GM19468 (cell line): ENCODE data around the gene SPRR2A.
"Not testable (repeated sequence)": the region's sequence is repeated elsewhere in the genome, so short reads cannot be mapped to it uniquely, and the experiment has no call there.

Experiments
- ATAC-seq: cut with Tn5 transposase; IDR thresholded peaks from one replicate; pipeline ENCODE4 v1.9.1; 2021; ENCODE audit warnings: mild to moderate bottlenecking, moderate library complexity, moderate number of reproducible peaks; ENCODE audit not compliant: unreplicated experiment; ENCODE audit errors: extremely low read depth

Gene SPRR2A

GRCh38 chr1:153057375-153057774, at the start of gene SPRR2A:
SPRR2A (minus strand) TSS chr1:153057512; CDS start chr1:153056735, 777 bp downstream.
- no peak for ATAC-seq

- ATAC-seq, result no peak
Observed at GRCh38 chr1:153100245-153100644, 42.9 kb upstream of the SPRR2A start.

- no peak for ATAC-seq
Observed at GRCh38 chr1:153099461-153100045, 42.2 kb upstream of the SPRR2A start.

DNA sequence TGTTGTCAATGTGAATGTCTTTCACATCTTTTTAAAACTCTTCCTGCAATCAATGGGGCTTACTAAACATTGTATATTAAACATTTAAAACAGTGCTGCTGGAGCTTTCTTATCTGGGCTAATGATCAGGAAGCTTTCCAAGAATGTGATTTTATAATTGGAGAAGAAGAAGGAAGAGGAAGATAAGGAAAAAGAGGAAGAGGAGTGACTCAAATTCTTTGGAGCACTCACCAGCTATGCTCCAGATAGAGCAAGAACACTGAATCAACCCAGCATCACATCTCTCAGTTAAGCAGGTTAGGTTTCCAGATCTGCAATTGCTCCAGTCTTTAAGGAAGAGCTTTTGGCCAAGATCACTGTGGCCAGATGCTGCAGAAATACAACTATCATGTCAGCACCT, 38.5 kb upstream of the SPRR2A start:
- ATAC-seq, result no peak

DNA sequence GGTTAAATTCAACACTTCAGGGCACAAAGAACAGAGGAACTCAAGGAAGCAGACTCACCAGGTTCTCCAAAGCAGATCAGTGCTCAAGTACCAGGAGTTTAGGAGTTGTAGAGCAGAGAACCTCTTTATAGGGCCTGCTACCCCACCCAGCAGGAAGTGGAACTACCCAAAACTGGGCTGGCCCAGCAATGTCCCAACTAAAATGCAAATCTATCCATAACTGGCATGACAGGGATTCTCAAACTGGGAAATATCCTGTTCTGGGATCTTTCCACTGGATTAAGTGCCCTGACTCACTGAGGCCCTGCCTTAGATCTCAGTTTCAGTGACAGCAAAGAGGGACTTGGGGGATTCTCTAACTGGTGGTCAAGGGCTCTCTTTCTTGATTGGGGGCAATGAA, 37.1 kb upstream of the SPRR2A start, which contains the start of gene SPRR2E:
SPRR2E (minus strand) TSS at position 101 of the 400 bp plus-strand sequence. CDS start 775 bp downstream, outside the sequence.
- ATAC-seq, result no peak

- no peak for ATAC-seq
Observed at GRCh38 chr1:153087652-153088051, 30.3 kb upstream of the SPRR2A start.

GRCh38 chr1:153081736-153082135, 24.4 kb upstream of the SPRR2A start:
- no peak for ATAC-seq

DNA sequence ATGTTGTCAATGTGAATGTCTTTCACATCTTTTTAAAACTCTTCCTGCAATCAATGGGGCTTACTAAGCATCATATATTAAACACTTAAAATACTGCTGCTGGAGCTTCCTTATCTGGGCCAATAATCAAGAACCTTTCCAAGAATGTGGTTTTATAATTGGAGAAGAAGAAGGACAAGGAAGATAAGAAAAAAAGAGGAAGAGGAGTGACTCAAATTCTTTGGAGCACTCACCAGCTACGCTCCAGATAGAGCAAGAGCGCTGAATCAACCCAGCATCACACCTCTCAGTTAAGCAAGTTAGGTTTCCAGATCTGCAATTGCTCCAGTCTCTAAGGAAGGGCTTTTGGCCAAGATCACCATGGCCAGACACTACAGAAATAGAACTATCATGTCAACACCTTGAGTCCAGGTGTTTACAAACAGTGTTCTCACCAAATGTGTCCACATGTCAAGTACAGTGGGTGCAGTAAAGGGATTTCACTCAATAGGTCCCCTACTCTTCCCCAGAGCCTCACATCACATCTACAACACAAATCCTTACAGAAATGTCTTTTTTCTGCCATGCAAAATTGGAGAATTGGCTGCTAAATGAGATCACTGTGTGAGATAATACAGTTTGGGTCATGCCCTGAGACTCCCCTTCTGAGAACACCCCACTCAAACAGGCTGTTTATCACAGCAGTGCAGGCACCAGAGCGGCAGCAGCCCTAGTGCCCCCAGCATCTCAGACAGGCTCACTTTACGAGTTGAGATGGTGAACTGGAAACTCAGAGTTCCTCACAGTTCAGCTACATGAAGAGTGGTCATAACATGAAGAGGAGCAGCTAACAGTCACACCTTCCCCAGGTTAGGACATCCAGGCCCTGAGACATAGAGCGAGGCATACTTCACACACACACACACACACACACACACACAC, 15.8 kb upstream of the SPRR2A start:
- no peak for ATAC-seq

DNA sequence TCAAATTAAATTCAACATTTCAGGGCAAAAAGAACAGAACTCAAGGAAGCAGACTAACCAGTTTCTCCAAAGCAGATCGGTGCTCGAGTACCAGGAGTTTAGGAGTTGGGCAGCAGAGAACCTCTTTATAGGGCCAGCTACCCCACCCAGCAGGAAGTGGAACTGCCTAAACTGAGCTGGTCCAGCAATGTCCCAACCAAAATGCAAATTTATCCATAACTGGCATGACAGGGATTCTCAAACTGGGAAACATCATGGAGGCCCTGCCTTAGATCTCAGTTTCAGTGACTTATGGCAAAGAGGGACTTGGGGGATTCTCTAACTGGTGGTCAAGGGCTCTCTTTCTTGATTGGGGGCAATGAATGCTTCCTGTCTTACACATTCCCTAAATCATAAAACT, 14.2 kb upstream of the SPRR2A start, which contains the start of gene SPRR2B:
SPRR2B (minus strand) TSS at position 101 of the 400 bp plus-strand sequence. CDS start 772 bp downstream, outside the sequence.
- no peak for ATAC-seq

- ATAC-seq, result no peak
Observed at GRCh38 chr1:153070243-153070642, 12.9 kb upstream of the SPRR2A start.

DNA sequence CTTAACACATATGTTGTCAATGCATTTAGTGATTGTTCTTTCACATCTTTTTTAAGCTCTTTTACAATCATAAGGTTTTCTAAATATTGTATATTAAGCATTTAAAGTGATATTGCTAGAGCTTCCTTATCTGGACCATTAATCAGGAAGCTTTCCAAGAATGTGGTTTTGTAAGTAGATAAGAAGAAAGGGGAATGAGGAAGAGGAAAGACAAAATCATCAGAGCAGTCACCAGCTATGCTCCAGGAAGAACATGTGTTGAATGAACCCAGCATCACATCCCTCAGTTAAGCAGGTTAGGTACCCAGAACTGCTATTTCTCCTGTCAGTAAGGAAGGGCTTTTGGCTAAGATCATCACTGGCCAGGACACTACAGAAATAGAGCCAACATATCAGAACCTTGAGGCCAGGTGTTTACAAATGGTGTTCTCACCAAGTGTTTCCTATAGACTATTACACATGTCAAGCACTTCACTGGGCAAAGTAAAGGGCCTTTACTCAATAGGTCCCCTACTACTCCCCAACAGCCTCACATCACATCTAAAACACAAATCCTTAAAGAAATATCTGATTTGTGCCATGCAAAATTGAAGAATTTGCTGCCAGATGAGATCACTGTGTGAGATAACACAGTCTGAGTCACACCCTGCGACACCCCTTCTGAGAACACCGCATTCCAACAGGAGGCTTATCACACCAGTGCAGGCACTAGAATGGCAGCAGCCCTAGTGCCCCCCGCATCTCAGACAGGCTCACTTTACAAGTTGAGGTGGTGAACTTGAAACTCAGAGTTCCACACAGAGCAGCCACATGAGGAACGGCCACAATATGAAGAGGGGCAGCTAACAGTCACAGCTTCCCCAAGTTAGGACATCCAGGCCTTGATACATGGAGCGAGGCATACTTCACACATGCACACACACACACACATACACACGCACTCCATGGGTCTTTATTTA, 1.8 kb upstream of the SPRR2A start:
- no peak for ATAC-seq

DNA sequence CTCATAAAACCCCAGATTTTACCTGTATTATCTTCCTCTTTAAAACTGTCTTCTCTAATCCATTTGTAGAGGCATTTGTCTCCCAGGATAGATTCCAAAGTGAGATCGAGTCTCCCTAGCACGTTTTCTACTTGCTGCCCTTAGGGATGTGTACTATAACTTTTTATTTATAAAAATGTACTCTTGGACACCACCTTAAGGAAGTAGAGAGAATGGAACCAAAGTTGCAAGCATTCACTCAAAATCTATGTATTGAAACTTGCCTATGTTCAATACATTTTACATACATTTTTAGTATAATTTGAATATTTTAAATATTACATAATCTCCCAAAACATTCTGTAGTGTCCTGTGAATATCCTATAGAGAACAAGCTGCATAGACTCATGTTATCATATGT, 842 bp upstream of the SPRR2A start:
- no peak for ATAC-seq

- ATAC-seq, result not testable (repeated sequence)
Observed at GRCh38 chr1:153056111-153056510, 1.2 kb downstream of the SPRR2A start.

GRCh38 chr1:153049211-153049610, 8.1 kb downstream of the SPRR2A start:
- no peak for ATAC-seq

GRCh38 chr1:153040950-153041631, 16.2 kb downstream of the SPRR2A start, which contains the start of gene SPRR2D:
SPRR2D (minus strand) TSS chr1:153041120; CDS start chr1:153040346, 774 bp downstream.
- ATAC-seq, result no peak

- ATAC-seq, result no peak
Observed at GRCh38 chr1:153035211-153035610, 22.1 kb downstream of the SPRR2A start.

DNA sequence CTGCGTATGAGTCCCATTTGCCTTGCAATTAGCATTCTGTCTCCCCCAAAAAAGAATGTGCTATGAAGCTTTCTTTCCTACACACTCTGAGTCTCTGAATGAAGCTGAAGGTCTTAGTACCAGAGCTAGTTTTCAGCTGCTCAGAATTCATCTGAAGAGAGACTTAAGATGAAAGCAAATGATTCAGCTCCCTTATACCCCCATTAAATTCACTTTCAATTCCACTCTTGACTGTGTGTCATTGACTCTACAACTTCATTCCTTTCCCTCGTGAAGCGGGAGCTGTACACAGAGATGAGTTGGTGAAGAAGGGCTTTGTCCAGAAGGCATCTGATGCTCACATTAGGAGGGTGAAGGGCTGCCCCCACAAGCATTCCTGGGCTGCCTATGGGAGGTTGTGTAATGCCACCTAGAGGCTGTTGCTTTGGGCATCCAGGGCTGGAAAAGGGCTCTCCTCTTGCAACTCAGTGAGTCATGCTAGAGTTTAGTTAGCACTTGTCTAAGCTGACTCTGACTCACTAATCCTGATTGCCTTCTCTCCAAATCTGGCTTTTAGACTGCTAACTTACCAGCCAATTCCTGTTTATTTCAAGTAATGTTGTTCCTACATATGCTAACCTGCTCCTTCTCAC, 24.5 kb downstream of the SPRR2A start:
- ATAC-seq, result no peak

DNA sequence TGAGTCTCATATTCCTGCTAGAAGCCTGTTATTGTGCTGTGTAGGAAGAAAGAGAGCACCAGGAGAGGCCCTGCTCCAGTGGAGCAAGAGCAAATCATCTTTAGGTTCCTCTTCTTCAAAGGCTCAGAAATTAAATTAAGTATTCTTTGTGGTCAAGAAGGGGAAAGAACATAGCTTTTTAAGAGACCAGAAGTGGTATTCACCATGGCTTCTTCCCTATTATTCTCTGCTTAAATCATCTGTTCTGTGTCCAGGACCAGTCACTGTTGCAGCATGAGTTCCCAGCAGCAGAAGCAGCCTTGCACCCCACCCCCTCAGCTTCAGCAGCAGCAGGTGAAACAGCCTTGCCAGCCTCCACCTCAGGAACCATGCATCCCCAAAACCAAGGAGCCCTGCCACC, 25.2 kb downstream of the SPRR2A start:
- no peak for ATAC-seq

- no peak for ATAC-seq
Observed at GRCh38 chr1:153030895-153031294, 26.4 kb downstream of the SPRR2A start, which contains the start of gene SPRR1B. SPRR1B (plus strand) TSS chr1:153031203; CDS start chr1:153032346, 1,143 bp downstream.
